Tibial nerve (tissue), 4 donors: Measurements from ENCODE around the gene PKNOX2.

ENCODE experiments used
- EP300 ChIP-seq, 2 donors: sonication (generic); formaldehyde crosslinking; IDR thresholded peaks; one replicate each; pipeline ENCODE4 v1.6.1; 2017; ENCODE audit warnings: antibody characterized with exemption in 2 of 2, mild to moderate bottlenecking in 1 of 2
- POLR2A ChIP-seq, 2 donors: fragments of 450-650 bp; IDR thresholded peaks; one replicate each; pipeline ENCODE4 v1.6.1; 2017; ENCODE audit warnings: antibody characterized with exemption in 2 of 2, mild to moderate bottlenecking in 2 of 2, moderate library complexity in 2 of 2
- TF ChIP-seq, protein P1 (sequence below), 5 experiments: fragments of 200-600 bp in 3 of 5; fragments of 450-650 bp in 2 of 5; sonication (generic) in 3 of 5; IDR thresholded peaks; one replicate each; pipeline ENCODE4 v1.5.1; 2016 to 2019; ENCODE audit warnings: antibody characterized with exemption in 5 of 5, mild to moderate bottlenecking in 3 of 5, moderate library complexity in 2 of 5

DNA sequence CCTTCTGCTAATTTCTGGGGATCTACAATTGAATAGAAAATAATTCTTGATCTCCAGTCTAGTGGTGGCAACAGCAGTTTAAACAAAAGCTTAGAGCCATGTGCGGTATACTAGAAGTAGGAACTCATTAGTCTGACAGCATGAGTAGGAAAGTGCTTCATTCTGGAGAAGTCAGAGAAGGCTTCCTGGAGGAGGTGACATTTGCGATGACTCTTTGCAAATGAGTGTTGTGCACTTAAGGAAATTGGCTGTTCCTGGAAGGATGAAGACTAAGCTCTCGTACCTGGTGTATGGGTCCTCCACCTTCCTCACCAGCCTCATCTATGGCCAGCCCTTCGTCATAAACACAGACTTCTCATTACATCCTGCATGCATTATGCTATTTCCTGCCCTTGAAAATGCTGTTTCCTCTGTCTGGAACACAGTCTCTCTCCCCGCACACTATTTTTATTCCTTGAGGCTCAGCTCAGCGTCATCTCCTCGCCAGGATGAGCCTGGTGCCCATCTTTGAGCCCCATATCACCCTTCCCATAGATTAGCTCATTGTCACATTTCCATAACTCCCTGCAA, 132.9 kb downstream of the PKNOX2 start:
- TF ChIP-seq, protein P1, sequence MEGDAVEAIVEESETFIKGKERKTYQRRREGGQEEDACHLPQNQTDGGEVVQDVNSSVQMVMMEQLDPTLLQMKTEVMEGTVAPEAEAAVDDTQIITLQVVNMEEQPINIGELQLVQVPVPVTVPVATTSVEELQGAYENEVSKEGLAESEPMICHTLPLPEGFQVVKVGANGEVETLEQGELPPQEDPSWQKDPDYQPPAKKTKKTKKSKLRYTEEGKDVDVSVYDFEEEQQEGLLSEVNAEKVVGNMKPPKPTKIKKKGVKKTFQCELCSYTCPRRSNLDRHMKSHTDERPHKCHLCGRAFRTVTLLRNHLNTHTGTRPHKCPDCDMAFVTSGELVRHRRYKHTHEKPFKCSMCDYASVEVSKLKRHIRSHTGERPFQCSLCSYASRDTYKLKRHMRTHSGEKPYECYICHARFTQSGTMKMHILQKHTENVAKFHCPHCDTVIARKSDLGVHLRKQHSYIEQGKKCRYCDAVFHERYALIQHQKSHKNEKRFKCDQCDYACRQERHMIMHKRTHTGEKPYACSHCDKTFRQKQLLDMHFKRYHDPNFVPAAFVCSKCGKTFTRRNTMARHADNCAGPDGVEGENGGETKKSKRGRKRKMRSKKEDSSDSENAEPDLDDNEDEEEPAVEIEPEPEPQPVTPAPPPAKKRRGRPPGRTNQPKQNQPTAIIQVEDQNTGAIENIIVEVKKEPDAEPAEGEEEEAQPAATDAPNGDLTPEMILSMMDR (IDR thresholded peaks at IDR 0.05) = no peak
- TF ChIP-seq EP300 (IDR thresholded peaks at IDR 0.05) (no peak), POLR2A (IDR thresholded peaks at IDR 0.05) (no peak)
